Measurements from ENCODE around the gene SLCO2A1. TPM values are rescaled to one million over a fixed set of nuclear protein-coding genes. Genes with fewer than 3 reads are reported as not detected.

The SLCO2A1 gene
- total and polyA plus RNA-seq, 2 experiments from 2014 or later: 0.31 to 1.0 TPM

- Histone ChIP-seq H3K9me2 (ENCODE audit: insufficient read depth) (no peaks in the 10 kb centered on the region), H3K36me3 (ENCODE audit: insufficient read depth) (no peaks in the 10 kb centered on the region), H4K20me1 (replicated peaks; ENCODE audit: insufficient read depth) (no peaks in the 10 kb centered on the region), H3K4me3 (no peak overlapping the region), H3K27ac (ENCODE audit: low read depth) (no peak overlapping the region), H3K4me1 (ENCODE audit: insufficient read depth) (no peaks in the 10 kb centered on the region), H3K79me2 (replicated peaks; ENCODE audit: insufficient read depth) (no peaks in the 10 kb centered on the region), H2AFZ (no peak overlapping the region), H3F3A (replicated peaks; ENCODE audit: low read depth) (no peaks in the 10 kb centered on the region), H3K4me2 (no peak overlapping the region), H3K27me3 (ENCODE audit: insufficient read depth) (no peaks in the 10 kb centered on the region)
- H3K27ac Mint-ChIP-seq: no peak overlapping the region
- peaks cover 5% of the 10 kb centered on the region for H3K27me3 Mint-ChIP-seq (ENCODE audit: insufficient read depth, low read depth, poor library complexity)
- ATAC-seq (no peak), DNase-seq (ENCODE audit: low spot score) (no peak)
- H3K36me3 Mint-ChIP-seq (ENCODE audit: low read depth): no peaks in the 10 kb centered on the region
- no peaks in the 10 kb centered on the region; the same call in 2 of the 3 replicates for H3K9me3 Mint-ChIP-seq
- no peak overlapping the region for H3K4me3 Mint-ChIP-seq
- peaks cover 20% of the 10 kb centered on the region for H3K4me1 Mint-ChIP-seq
- TF ChIP-seq NANOG (IDR thresholded peaks at IDR 0.05; ENCODE audit: borderline replicate concordance): no peak
- TF ChIP-seq ZNF114 (CRISPR knock-in tag; IDR thresholded peaks at IDR 0.05): no peak
- no peak for TF ChIP-seq EZH2 (IDR thresholded peaks at IDR 0.05; ENCODE audit: low read depth, unreplicated experiment)
- TF ChIP-seq ZNF462 (CRISPR knock-in tag; IDR thresholded peaks at IDR 0.05): no peak
- TF ChIP-seq ZNF331 (CRISPR knock-in tag; IDR thresholded peaks at IDR 0.05; ENCODE audit: low read depth): no peak
- no peak for TF ChIP-seq ETS1 (IDR thresholded peaks at IDR 0.05)
- no peak for TF ChIP-seq REST (IDR thresholded peaks at IDR 0.05; ENCODE audit: unreplicated experiment)
- TF ChIP-seq EZH2phosphoT487 (IDR thresholded peaks at IDR 0.05; ENCODE audit: unreplicated experiment): no peak
- no peak for TF ChIP-seq CREB1 (CRISPR knock-in tag; IDR thresholded peaks at IDR 0.05; ENCODE audit: low read depth)
- TF ChIP-seq STAT1 (IDR thresholded peaks at IDR 0.05; ENCODE audit: unreplicated experiment): no peak
- no peak for TF ChIP-seq POLR2AphosphoS5 (IDR thresholded peaks at IDR 0.05; ENCODE audit: low read depth)
- no peak for TF ChIP-seq CTCF (conservative IDR thresholded peaks at IDR 0.05; ENCODE audit: low read depth in 2 of 2)
These were observed 90.3 kb downstream of the SLCO2A1 start for GRCh38 chr3:133939463-133939835.

All from GM23338 (cell line).